ENCODE data around the gene N4BP3. TPM values are rescaled to one million over a fixed set of nuclear protein-coding genes. Genes with fewer than 3 reads are reported as not detected.
A peak's percentile ranks its signal among the peaks of the same experiment; 100 is the strongest.

Gene N4BP3
- total RNA-seq, 2 experiments from 2014 or later = 26.1 to 28.3 TPM

- peak within 1 kb of the TSS; percentile 59; the same call in 1 of the 2 replicates for H2AFZ ChIP-seq (ENCODE audit: low read length)
- H4K20me1 ChIP-seq (ENCODE audit: insufficient read depth, low read length) = no peaks in the 10 kb centered on the region
- TF ChIP-seq, protein P1, sequence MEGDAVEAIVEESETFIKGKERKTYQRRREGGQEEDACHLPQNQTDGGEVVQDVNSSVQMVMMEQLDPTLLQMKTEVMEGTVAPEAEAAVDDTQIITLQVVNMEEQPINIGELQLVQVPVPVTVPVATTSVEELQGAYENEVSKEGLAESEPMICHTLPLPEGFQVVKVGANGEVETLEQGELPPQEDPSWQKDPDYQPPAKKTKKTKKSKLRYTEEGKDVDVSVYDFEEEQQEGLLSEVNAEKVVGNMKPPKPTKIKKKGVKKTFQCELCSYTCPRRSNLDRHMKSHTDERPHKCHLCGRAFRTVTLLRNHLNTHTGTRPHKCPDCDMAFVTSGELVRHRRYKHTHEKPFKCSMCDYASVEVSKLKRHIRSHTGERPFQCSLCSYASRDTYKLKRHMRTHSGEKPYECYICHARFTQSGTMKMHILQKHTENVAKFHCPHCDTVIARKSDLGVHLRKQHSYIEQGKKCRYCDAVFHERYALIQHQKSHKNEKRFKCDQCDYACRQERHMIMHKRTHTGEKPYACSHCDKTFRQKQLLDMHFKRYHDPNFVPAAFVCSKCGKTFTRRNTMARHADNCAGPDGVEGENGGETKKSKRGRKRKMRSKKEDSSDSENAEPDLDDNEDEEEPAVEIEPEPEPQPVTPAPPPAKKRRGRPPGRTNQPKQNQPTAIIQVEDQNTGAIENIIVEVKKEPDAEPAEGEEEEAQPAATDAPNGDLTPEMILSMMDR (conservative IDR thresholded peaks at IDR 0.05; ENCODE audit: low read length) = no peak
- no peak for TF ChIP-seq EZH2phosphoT487 (IDR thresholded peaks at IDR 0.05; ENCODE audit: borderline replicate concordance, low read depth, low read length)
- peak within 1 kb of the TSS; percentile 76 for H3K4me2 ChIP-seq (ENCODE audit: low read length)
- peak within 1 kb of the TSS; percentile 97 for H3K4me3 ChIP-seq (ENCODE audit: low read depth, low read length, poor library complexity, severe bottlenecking)
- CTCF ChIA-PET (ENCODE audit: unreplicated experiment) = interaction anchor here (0.5 to 1.4 kb wide), 2 partner anchors 10 to 548 kb away, joined by 3 to 5 read pairs; no protein-coding TSS in a partner anchor
- H3K9me3 ChIP-seq (ENCODE audit: low read length) = no peaks in the 10 kb centered on the region
- no TSS peak for BruUV-seq (replicated peaks)
- intact Hi-C loops (cut with micrococcal nuclease; ENCODE audit: unreplicated experiment) = loop anchor here (1.0 to 2.0 kb wide), 2 partner anchors 10 to 16 kb away; no protein-coding TSS in a partner anchor
- peaks cover 17% of the 10 kb centered on the region; the same call in 1 of the 2 replicates for H3K79me2 ChIP-seq (ENCODE audit: insufficient read depth, low read depth, low read length)
- peaks cover 19% of the 10 kb centered on the region for H3K4me1 ChIP-seq (ENCODE audit: insufficient read depth, low read length, poor library complexity, severe bottlenecking)
- peaks cover 37% of the 10 kb centered on the region for H3K36me3 ChIP-seq (ENCODE audit: insufficient read depth, low read length)
- H3K27ac ChIP-seq (ENCODE audit: low read depth, low read length, poor library complexity, severe bottlenecking) = peak within 1 kb of the TSS; percentile 82
- POLR2A ChIA-PET = interaction anchor here (0.7 to 1.7 kb wide), 2 partner anchors 10 to 15 kb away, joined by 4 to 9 read pairs; no protein-coding TSS in a partner anchor
- no peaks in the 10 kb centered on the region for H3K9me2 ChIP-seq (ENCODE audit: insufficient read depth, low read length)
- peak; percentile 92 for DNase-seq (ENCODE audit: low spot score)
Measured at GRCh38 chr5:178130576-178131445, 17.5 kb downstream of the N4BP3 start, which contains the start of gene RMND5B. RMND5B (plus strand) TSS chr5:178131014; CDS start chr5:178138120, 7,106 bp downstream.

DNA sequence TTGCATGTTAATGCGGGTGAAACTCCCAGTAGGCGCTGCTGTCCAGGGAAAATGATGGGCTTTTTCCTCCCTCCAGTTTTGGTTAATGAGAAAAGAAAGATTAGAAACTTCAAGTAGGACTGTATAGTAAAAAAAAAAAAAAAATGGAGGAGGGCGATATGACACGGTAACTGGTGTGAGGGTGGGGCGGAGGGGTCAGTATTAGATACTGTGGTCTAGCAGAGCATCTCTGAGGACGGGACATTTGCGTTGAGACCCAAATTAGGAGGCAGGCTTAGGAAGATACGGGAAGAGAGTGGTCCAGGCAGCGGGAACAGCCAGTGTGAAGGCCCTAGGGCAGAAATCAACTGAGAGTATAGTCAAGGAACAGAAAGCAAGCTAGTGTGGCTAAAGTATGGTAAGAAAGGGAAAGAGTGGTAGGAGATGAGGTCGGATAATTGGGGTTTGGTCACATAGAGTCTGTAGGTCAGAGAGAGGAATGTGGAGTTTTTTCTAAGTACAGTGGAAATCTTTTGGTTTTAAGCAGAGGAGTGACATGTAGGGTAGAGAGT, 18.2 kb downstream of the N4BP3 start:
- Histone ChIP-seq H3K36me3 (ENCODE audit: insufficient read depth, low read length) (peaks cover 42% of the 10 kb centered on the region), H3K4me1 (ENCODE audit: insufficient read depth, low read length, poor library complexity, severe bottlenecking) (peaks cover 19% of the 10 kb centered on the region), H3K4me2 (ENCODE audit: low read length) (peak overlapping the region; percentile 76), H3K27ac (ENCODE audit: low read depth, low read length, poor library complexity, severe bottlenecking) (peak overlapping the region; percentile 82), H2AFZ (ENCODE audit: low read length) (peak overlapping the region; percentile 59; the same call in 1 of the 2 replicates), H3K79me2 (ENCODE audit: insufficient read depth, low read depth, low read length) (peaks cover 17% of the 10 kb centered on the region; the same call in 1 of the 2 replicates), H4K20me1 (ENCODE audit: insufficient read depth, low read length) (no peaks in the 10 kb centered on the region), H3K9me3 (ENCODE audit: low read length) (no peaks in the 10 kb centered on the region), H3K4me3 (ENCODE audit: low read depth, low read length, poor library complexity, severe bottlenecking) (peak overlapping the region; percentile 97), H3K9me2 (ENCODE audit: insufficient read depth, low read length) (no peaks in the 10 kb centered on the region)
- DNase-seq (ENCODE audit: low spot score) = peak; percentile 30
- intact Hi-C loops (cut with micrococcal nuclease; ENCODE audit: unreplicated experiment) = loop anchor here (2.0 kb wide), 1 partner anchor 17 kb away; no protein-coding TSS in a partner anchor
- ChIA-PET POLR2A (interaction anchor here (0.7 kb wide), 1 partner anchor 8 kb away, joined by 3 read pairs; no protein-coding TSS in a partner anchor), CTCF (ENCODE audit: unreplicated experiment) (no interaction called here)
- TF ChIP-seq, protein P1 (conservative IDR thresholded peaks at IDR 0.05; ENCODE audit: low read length) = no peak
- no peak for TF ChIP-seq EZH2phosphoT487 (IDR thresholded peaks at IDR 0.05; ENCODE audit: borderline replicate concordance, low read depth, low read length)
- BruUV-seq (replicated peaks) = TSS peak; percentile 22
